Endodermal cell (in vitro differentiated cells): ENCODE measurements around the gene BMPER. TPM values are rescaled to one million over a fixed set of nuclear protein-coding genes. Genes with fewer than 3 reads are reported as not detected.

ENCODE experiments used
- DNase-seq: peaks from one replicate; pipeline ENCODE4 v3.0.0-alpha.2; 2017
- H3K27ac ChIP-seq: 2 replicates; pipeline ENCODE4 v1.5.1; 2013; ENCODE audit warnings: mild to moderate bottlenecking, low read depth, low read length, moderate library complexity
- H3K27me3 ChIP-seq: 2 replicates; pipeline ENCODE4 v1.6.1; 2013; ENCODE audit warnings: mild to moderate bottlenecking, low read length, moderate library complexity; ENCODE audit not compliant: insufficient read depth, control insufficient read depth, poor library complexity, severe bottlenecking
- H3K36me3 ChIP-seq: 2 replicates; pipeline ENCODE4 v1.7.0; 2013; ENCODE audit warnings: mild to moderate bottlenecking, low read length, moderate library complexity; ENCODE audit not compliant: control insufficient read depth, insufficient read depth
- H3K4me1 ChIP-seq: one replicate; pipeline ENCODE4 v1.7.0; 2013; ENCODE audit warnings: low read length; ENCODE audit not compliant: control insufficient read depth, insufficient read depth
- H3K4me3 ChIP-seq: 2 replicates; pipeline ENCODE4 v1.5.1; 2013; ENCODE audit warnings: mild to moderate bottlenecking, low read length, moderate library complexity
- H3K9ac ChIP-seq: 2 replicates; pipeline ENCODE4 v1.6.1; 2013; ENCODE audit warnings: mild to moderate bottlenecking, low read length, moderate library complexity; ENCODE audit not compliant: poor library complexity, severe bottlenecking; ENCODE audit errors: extremely low read depth
- H3K9me3 ChIP-seq: 2 replicates; pipeline ENCODE4 v1.6.1; 2013; ENCODE audit warnings: mild to moderate bottlenecking, low read length, moderate library complexity; ENCODE audit not compliant: control insufficient read depth
- H3K27ac Mint-ChIP-seq: 2 replicates; pipeline ENCODE4 v1.8.0; 2020; ENCODE audit warnings: mixed read lengths
- H3K27me3 Mint-ChIP-seq: 2 replicates; pipeline ENCODE4 v1.8.0; 2021; ENCODE audit warnings: mild to moderate bottlenecking, mixed read lengths; ENCODE audit not compliant: insufficient read depth
- H3K36me3 Mint-ChIP-seq: 2 replicates; pipeline ENCODE4 v1.8.0; 2020; ENCODE audit warnings: low read depth, mixed read lengths
- H3K4me1 Mint-ChIP-seq: 2 replicates; pipeline ENCODE4 v1.8.0; 2020; ENCODE audit warnings: mixed read lengths
- H3K4me3 Mint-ChIP-seq: 2 replicates; pipeline ENCODE4 v1.8.0; 2020; ENCODE audit warnings: mild to moderate bottlenecking, moderate library complexity, mixed read lengths
- H3K9me3 Mint-ChIP-seq: 2 replicates; pipeline ENCODE4 v1.8.0; 2020; ENCODE audit warnings: mild to moderate bottlenecking, mixed read lengths
- CTCF ChIP-seq: fragments of 200-600 bp; sonication (generic); conservative IDR thresholded peaks from 2 replicates; pipeline ENCODE4 v1.5.0; 2021; ENCODE audit warnings: antibody characterized with exemption, mild to moderate bottlenecking
- WGBS, 2 experiments: methylation state at CpG; one replicate each; pipeline versions ENCODE4 v1.1.5 to v1.1.7; 2013; ENCODE audit warnings: missing lambda C conversion rate in 2 of 2, mixed read lengths in 1 of 2; ENCODE audit not compliant: insufficient coverage in 1 of 2, insufficient read length in 1 of 2; 5-methylcytosine and 5-hydroxymethylcytosine counted together
- total RNA-seq, 2 donors: library from RNA; stranded (reverse); fragmentation: NEBNext Ultra II Directional in 1 of 2; extraction: Animal tissue kit (Norgen Biotek cat#: 25700) in 1 of 2; gene quantifications; 2 replicates in 1 of 2; 3 replicates in 1 of 2; pipeline ENCODE4 v1.2.1, GENCODE V29; 2021

Gene BMPER
- total RNA-seq, 2 donors from 2014 or later = 71.2 to 72.2 TPM

- Mint-ChIP-seq H3K4me3 (no peak overlapping the region), H3K4me1 (peaks cover 2% of the 10 kb centered on the region), H3K36me3 (peaks cover 4% of the 10 kb centered on the region), H3K27me3 (no peaks in the 10 kb centered on the region), H3K27ac (no peak overlapping the region), H3K9me3 (no peaks in the 10 kb centered on the region)
- Histone ChIP-seq H3K27me3 (no peaks in the 10 kb centered on the region), H3K36me3 (no peaks in the 10 kb centered on the region), H3K9me3 (no peaks in the 10 kb centered on the region), H3K27ac (no peak overlapping the region), H3K9ac (no peak overlapping the region), H3K4me3 (no peak overlapping the region), H3K4me1 (no peaks in the 10 kb centered on the region)
- TF ChIP-seq CTCF = no peak
- WGBS, 2 experiments = 81 to 89% methylated on average over 1 to 2 of the region's 2 CpGs
- DNase-seq = no peak
These were observed 233.1 kb downstream of the BMPER start for GRCh38 chr7:34138483-34138882.

GRCh38 chr7:34139086-34139485 lies 233.7 kb downstream of the BMPER start:
- Histone ChIP-seq H3K9me3 (no peaks in the 10 kb centered on the region), H3K36me3 (no peaks in the 10 kb centered on the region), H3K4me3 (no peak overlapping the region), H3K9ac (no peak overlapping the region), H3K27ac (no peak overlapping the region), H3K27me3 (no peaks in the 10 kb centered on the region), H3K4me1 (no peaks in the 10 kb centered on the region)
- H3K27ac Mint-ChIP-seq = no peak overlapping the region
- DNase-seq = no peak
- TF ChIP-seq CTCF = no peak
- no peaks in the 10 kb centered on the region for H3K9me3 Mint-ChIP-seq
- no peak overlapping the region for H3K4me3 Mint-ChIP-seq
- H3K36me3 Mint-ChIP-seq = peaks cover 10% of the 10 kb centered on the region
- H3K4me1 Mint-ChIP-seq = peaks cover 2% of the 10 kb centered on the region
- 95 to 100% methylated on average over 3 of the region's 3 CpGs for WGBS, 2 experiments
- no peaks in the 10 kb centered on the region for H3K27me3 Mint-ChIP-seq

DNA sequence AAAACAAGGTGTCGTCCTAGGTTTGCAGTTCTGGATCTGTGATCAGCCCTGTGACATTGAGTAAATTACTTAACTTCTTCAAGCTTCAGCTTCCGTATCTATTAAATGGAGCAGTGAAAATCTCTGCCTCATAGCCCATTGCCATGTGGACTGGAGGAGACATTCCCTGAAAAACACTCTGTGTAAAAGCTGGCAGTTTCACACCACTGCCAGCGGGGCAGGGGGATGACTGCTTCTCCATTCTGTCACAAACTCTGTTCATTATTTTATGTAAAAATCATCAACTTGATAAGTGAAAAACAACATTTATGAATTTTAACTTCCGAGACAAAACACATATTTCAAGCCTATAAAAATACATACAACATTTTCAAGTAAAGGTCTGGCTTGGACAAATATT lies 234.7 kb downstream of the BMPER start:
- H3K36me3 Mint-ChIP-seq = peaks cover 15% of the 10 kb centered on the region
- Histone ChIP-seq H3K9ac (no peak overlapping the region), H3K9me3 (no peaks in the 10 kb centered on the region), H3K4me3 (no peak overlapping the region), H3K4me1 (no peaks in the 10 kb centered on the region), H3K27me3 (no peaks in the 10 kb centered on the region), H3K27ac (no peak overlapping the region), H3K36me3 (no peaks in the 10 kb centered on the region)
- peaks cover 2% of the 10 kb centered on the region for H3K4me1 Mint-ChIP-seq
- no peak overlapping the region for H3K27ac Mint-ChIP-seq
- 88% methylated on average over 4 of the region's 4 CpGs for WGBS, 2 experiments
- H3K27me3 Mint-ChIP-seq = no peaks in the 10 kb centered on the region
- no peak for DNase-seq
- H3K4me3 Mint-ChIP-seq = no peak overlapping the region
- no peaks in the 10 kb centered on the region for H3K9me3 Mint-ChIP-seq
- TF ChIP-seq CTCF = no peak
